ENCODE results near the gene TMCC3. TPM values are rescaled to one million over a fixed set of nuclear protein-coding genes. Genes with fewer than 3 reads are reported as not detected.

TMCC3 gene
- total and polyA plus RNA-seq, 9 of the 15 experiments (the other 6 are each of a cell fraction or from before 2014, with no cell fraction given) = not detected

GRCh38 chr12:94676031-94676641 lies 25.8 kb upstream of the TMCC3 start:
- CTCF ChIA-PET (ENCODE audit: low intra/inter-chr PET ratio) = no interaction called here
- H2AFZ ChIP-seq (ENCODE audit: low read depth, low read length) = 0 out of 2 replicates have a peak overlapping the region, but pooled peaks have one; percentile 7
- POLR2A ChIA-PET = no interaction called here
- H3K9me1 ChIP-seq (ENCODE audit: control insufficient read depth, insufficient read depth, low read length) = no peaks in the 10 kb centered on the region
- in situ Hi-C loops (cut with MboI) (no loop called here), intact Hi-C loops (cut with micrococcal nuclease) (no loop called here)
- H3K27me3 ChIP-seq (ENCODE audit: control insufficient read depth in 2 of 2, insufficient read depth in 2 of 2, low read length in 2 of 2) = peaks cover 0 to 9% of the 10 kb centered on the region in 2 experiments; a peak in 2 of 5 replicates
- H4K20me1 ChIP-seq (replicated peaks; ENCODE audit: control insufficient read depth, insufficient read depth, low read length) = no peaks in the 10 kb centered on the region
- DNase-seq (ENCODE audit: extremely low read depth in 1 of 4, low spot score in 3 of 4) = peak in 2 of 4 experiments; percentile 5 to 9
- no peak overlapping the region for H3K9ac ChIP-seq (ENCODE audit: insufficient read depth in 1 of 2, low read depth in 2 of 2, low read length in 2 of 2)
- no peaks in the 10 kb centered on the region for H3K36me3 ChIP-seq (ENCODE audit: control insufficient read depth, insufficient read depth, low read length)
- no peak overlapping the region for H3K4me3 ChIP-seq
- ATAC-seq = peak; percentile 48; the same call in 2 of the 3 replicates
- 0 out of 5 replicates have a peak, but pooled peaks cover 0 to 2% of the 10 kb centered on the region in 2 experiments for H3K4me1 ChIP-seq (replicated peaks in 1 of 2; ENCODE audit: control insufficient read depth in 2 of 2, insufficient read depth in 2 of 2, low read length in 2 of 2)
- H3K9me3 ChIP-seq (replicated peaks; ENCODE audit: control insufficient read depth, insufficient read depth, low read depth, low read length) = no peaks in the 10 kb centered on the region
- FAIRE-seq = no peak
- no peaks in the 10 kb centered on the region for H3K79me2 ChIP-seq (ENCODE audit: control insufficient read depth, insufficient read depth, low read length)
- H3K4me2 ChIP-seq (ENCODE audit: insufficient read depth, low read length) = peak overlapping the region; percentile 29; the same call in 1 of the 2 replicates
- H3K27ac ChIP-seq (ENCODE audit: extremely low read depth, low read depth, low read length) = no peak overlapping the region
- WGBS (ENCODE audit: insufficient coverage, low coverage, missing lambda C conversion rate) = 4% methylated on average over 9 of the region's 9 CpGs
- BruUV-seq (replicated peaks) = no TSS peak
- TF ChIP-seq NFE2 (IDR thresholded peaks at IDR 0.05; ENCODE audit: low read depth) = peak; percentile 29; the same call in 1 of the 2 replicates
- TF ChIP-seq POLR2G (IDR thresholded peaks at IDR 0.05; ENCODE audit: low read depth, low read length) = no peak
- TF ChIP-seq KLF1 (tag; IDR thresholded peaks at IDR 0.05) = no peak
- no peak for TF ChIP-seq MGA (IDR thresholded peaks at IDR 0.05)
- TF ChIP-seq ZNF586 (CRISPR knock-in tag; conservative IDR thresholded peaks at IDR 0.05) = no peak
- no peak for TF ChIP-seq HNRNPH1 (optimal IDR thresholded peaks at IDR 0.05; ENCODE audit: low read depth, low read length)
- no peak for TF ChIP-seq ATF6 (CRISPR knock-in tag; IDR thresholded peaks at IDR 0.05)
- no peak for TF ChIP-seq KHSRP (IDR thresholded peaks at IDR 0.05)
- TF ChIP-seq JUNB (CRISPR knock-in tag; conservative IDR thresholded peaks at IDR 0.05) = no peak

All from K562 (cell line).